BLaER1 treated with 17β-estradiol and CSF1 and Interleukin-3, amounts not matched to agents 10 nM and 100 nM (cell line): Measurements from ENCODE around the gene SLC6A19.

Source experiments
- H3K27ac ChIP-seq, 11 experiments: shearing (Covaris generic); formaldehyde crosslinking; 2 replicates each; pipeline ENCODE4 v1.8.1; 2022
- H3K27me3 ChIP-seq, 11 experiments: shearing (Covaris generic); formaldehyde crosslinking; 2 replicates each; pipeline ENCODE4 v1.8.1; 2022
- H3K36me3 ChIP-seq, 11 experiments: shearing (Covaris generic); formaldehyde crosslinking; 2 replicates each; pipeline ENCODE4 v1.8.1; 2022
- H3K4me1 ChIP-seq, 10 experiments: shearing (Covaris generic); formaldehyde crosslinking; 2 replicates each; pipeline ENCODE4 v1.8.1; 2022
- H3K4me2 ChIP-seq, 11 experiments: shearing (Covaris generic); formaldehyde crosslinking; 2 replicates each; pipeline ENCODE4 v1.8.1; 2022
- H3K4me3 ChIP-seq, 10 experiments: shearing (Covaris generic); formaldehyde crosslinking; 2 replicates each; pipeline ENCODE4 v1.8.1; 2022
- H3K9ac ChIP-seq, 11 experiments: shearing (Covaris generic); formaldehyde crosslinking; 2 replicates each; pipeline ENCODE4 v1.8.1; 2022
- H3K9me3 ChIP-seq, 11 experiments: shearing (Covaris generic); formaldehyde crosslinking; replicated peaks in 1 of 11; 2 replicates each; pipeline ENCODE4 v1.8.1; 2022
- H4K20me1 ChIP-seq, 11 experiments: shearing (Covaris generic); formaldehyde crosslinking; 2 replicates each; pipeline ENCODE4 v1.8.1; 2022
- Cebpa-rat ChIP-seq, 11 experiments: shearing (Covaris generic); IDR thresholded peaks; 2 replicates each; pipeline ENCODE4 v1.8.1; 2022

The SLC6A19 gene

DNA sequence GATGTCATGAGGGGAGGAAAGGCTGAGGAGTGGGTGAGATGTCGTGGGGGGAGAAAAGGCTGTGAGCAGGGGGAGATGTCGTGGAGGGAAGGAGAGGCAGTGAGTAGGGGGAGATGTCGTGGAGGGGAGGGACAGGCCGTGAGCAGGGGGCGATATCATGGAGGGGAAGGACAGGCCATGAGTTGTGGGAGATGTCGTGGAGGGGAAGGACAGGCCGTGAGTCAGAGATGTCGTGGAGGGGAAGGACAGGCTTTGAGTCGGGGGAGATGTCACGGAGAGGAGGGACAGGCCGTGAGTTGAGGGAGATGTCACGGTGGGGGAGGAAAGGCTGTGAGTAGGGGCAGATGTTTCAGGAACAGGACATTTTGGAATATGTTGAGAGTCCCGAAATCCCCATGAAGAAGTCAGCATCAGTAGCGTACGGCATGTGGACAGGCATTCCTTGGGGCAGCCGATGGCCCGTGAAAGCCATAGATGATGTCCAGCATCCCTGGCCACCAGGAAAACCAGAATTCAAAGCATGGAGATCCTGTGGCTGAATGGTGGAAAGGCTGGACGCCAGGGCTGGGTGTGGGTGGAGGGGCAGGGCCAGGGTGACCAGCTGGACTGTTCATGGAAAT is 8.3 kb upstream of the SLC6A19 start:
- H3K4me2 ChIP-seq: peak overlapping the region in 6 of 11 experiments; percentile 6 to 52 (median 33); a peak in 6 of 22 replicates
- TF ChIP-seq Cebpa-rat (IDR thresholded peaks at IDR 0.05): no peak
- H3K27ac ChIP-seq: no peak overlapping the region
- peaks cover 5 to 20% (median 12%) of the 10 kb centered on the region in 10 experiments; a peak in 14 of 20 replicates for H3K4me1 ChIP-seq
- H3K9me3 ChIP-seq: no peaks in the 10 kb centered on the region
- H3K27me3 ChIP-seq: peaks cover 10 to 41% (median 27%) of the 10 kb centered on the region in 11 experiments; a peak in 19 of 22 replicates
- H3K9ac ChIP-seq: no peak overlapping the region
- H3K4me3 ChIP-seq: no peak overlapping the region
- H3K36me3 ChIP-seq: no peaks in the 10 kb centered on the region
- H4K20me1 ChIP-seq: peaks cover 0 to 9% (median 0%) of the 10 kb centered on the region in 11 experiments; a peak in 2 of 22 replicates

DNA sequence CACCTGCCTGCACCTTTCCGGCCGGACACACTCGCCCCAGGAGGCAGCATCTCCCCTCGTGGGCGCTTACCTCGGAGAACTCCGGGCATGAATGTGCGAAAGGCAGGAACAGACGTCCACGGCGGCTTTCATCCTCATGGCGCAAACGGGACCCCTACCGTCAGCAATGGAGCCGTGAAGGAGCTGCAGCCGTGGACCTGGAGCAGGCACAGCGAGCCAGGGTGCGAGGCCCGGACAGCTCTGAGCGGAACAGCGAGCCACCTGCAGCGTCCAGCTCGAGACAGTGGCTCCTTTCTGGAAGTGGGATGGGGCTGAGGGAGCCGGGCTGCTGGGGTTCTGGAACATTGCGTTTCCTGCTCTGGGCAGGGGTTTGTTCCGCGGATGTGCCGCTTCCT is 7.8 kb upstream of the SLC6A19 start:
- no peak for TF ChIP-seq Cebpa-rat (IDR thresholded peaks at IDR 0.05)

DNA sequence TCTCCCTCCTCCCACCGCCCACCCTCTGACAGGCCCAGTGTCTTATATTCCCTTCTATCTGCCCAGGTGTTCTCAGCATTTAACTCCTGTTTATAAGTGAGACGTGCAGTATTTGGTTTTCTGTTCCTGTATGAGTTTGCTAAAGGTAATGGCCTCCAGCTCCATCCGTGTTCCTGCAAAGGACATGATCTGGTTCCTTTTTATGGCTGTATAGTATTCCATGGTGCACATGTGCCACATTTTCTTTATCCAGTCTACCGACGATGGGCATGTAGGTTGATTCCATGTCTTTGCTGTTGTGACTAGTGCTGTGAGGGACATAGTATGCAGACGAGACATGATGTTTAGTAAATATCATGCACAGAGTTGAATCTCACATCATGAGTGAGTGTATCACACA is 7.0 kb upstream of the SLC6A19 start:
- Histone ChIP-seq H3K36me3 (no peaks in the 10 kb centered on the region), H3K9ac (no peak overlapping the region), H3K9me3 (no peaks in the 10 kb centered on the region), H3K4me2 (no peak overlapping the region), H3K4me1 (peaks cover 5 to 20% (median 12%) of the 10 kb centered on the region in 10 experiments; a peak in 14 of 20 replicates), H3K27ac (no peak overlapping the region), H4K20me1 (peaks cover 0 to 9% (median 0%) of the 10 kb centered on the region in 11 experiments; a peak in 2 of 22 replicates), H3K27me3 (peaks cover 10 to 39% (median 27%) of the 10 kb centered on the region in 11 experiments; a peak in 19 of 22 replicates), H3K4me3 (no peak overlapping the region)
- no peak for TF ChIP-seq Cebpa-rat (IDR thresholded peaks at IDR 0.05)

More for the DNA sequence above, 7.8 kb upstream of the SLC6A19 start:
- no peaks in the 10 kb centered on the region for H3K9me3 ChIP-seq
- peak overlapping the region in 6 of 11 experiments; percentile 6 to 52 (median 33); a peak in 7 of 22 replicates for H3K4me2 ChIP-seq
- no peak overlapping the region for H3K9ac ChIP-seq
- no peaks in the 10 kb centered on the region for H3K36me3 ChIP-seq
- no peak overlapping the region for H3K27ac ChIP-seq
- peaks cover 10 to 41% (median 27%) of the 10 kb centered on the region in 11 experiments; a peak in 19 of 22 replicates for H3K27me3 ChIP-seq
- H3K4me3 ChIP-seq: no peak overlapping the region
- peaks cover 5 to 20% (median 12%) of the 10 kb centered on the region in 10 experiments; a peak in 14 of 20 replicates for H3K4me1 ChIP-seq
- peaks cover 0 to 9% (median 0%) of the 10 kb centered on the region in 11 experiments; a peak in 2 of 22 replicates for H4K20me1 ChIP-seq

DNA sequence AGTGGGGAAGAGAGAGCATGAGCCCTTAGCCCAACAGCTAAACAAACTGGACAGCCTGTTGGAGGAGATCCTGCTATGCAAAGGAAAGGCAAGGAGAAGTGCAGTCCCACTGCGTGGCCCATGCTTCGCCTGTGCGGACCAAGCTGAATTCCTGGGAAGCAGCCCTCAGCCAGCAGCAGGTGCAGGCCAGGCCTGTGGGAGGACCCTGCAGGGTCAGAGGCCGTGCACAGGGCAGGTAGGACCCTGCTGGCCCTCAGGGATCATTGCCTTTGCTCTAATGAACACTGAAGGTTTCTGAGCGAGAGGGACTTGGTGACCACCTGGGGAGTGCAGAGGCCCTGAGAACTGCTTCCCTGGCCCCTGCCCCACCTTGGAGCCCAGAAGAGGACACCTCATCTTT is 6.0 kb upstream of the SLC6A19 start:
- Histone ChIP-seq H4K20me1 (peaks cover 0 to 13% (median 0%) of the 10 kb centered on the region in 11 experiments; a peak in 4 of 22 replicates), H3K36me3 (no peaks in the 10 kb centered on the region), H3K4me1 (peaks cover 4 to 19% (median 8%) of the 10 kb centered on the region in 10 experiments; a peak in 14 of 20 replicates), H3K9me3 (no peaks in the 10 kb centered on the region), H3K9ac (no peak overlapping the region), H3K27me3 (peaks cover 10 to 37% (median 25%) of the 10 kb centered on the region in 11 experiments; a peak in 19 of 22 replicates), H3K4me3 (no peak overlapping the region), H3K4me2 (no peak overlapping the region), H3K27ac (no peak overlapping the region)
- TF ChIP-seq Cebpa-rat (IDR thresholded peaks at IDR 0.05): no peak

DNA sequence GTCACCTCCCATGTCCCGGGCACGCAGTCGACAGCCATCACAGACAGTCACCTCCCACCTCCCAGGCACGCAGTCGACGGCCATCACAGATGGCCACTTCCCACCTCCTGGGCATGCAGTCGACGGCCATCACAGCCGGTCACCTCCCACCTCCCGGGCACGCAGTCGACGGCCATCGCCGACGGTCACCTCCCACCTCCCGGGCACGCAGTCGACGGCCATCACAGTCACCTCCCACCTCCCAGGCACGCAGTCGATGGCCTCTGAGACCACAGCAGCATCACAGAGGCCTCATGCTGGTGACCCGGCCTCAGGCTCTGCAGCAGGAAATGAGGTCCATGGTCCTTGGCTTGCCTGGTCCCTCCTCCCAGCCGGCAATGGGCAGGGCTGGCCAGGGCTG is 5.5 kb upstream of the SLC6A19 start:
- H3K4me2 ChIP-seq: no peak overlapping the region
- no peaks in the 10 kb centered on the region for H3K9me3 ChIP-seq
- H3K27me3 ChIP-seq: peaks cover 14 to 42% (median 29%) of the 10 kb centered on the region in 11 experiments; a peak in 18 of 22 replicates
- H3K4me1 ChIP-seq: peaks cover 0 to 19% (median 10%) of the 10 kb centered on the region in 10 experiments; a peak in 13 of 20 replicates
- no peaks in the 10 kb centered on the region for H3K36me3 ChIP-seq
- TF ChIP-seq Cebpa-rat (IDR thresholded peaks at IDR 0.05): no peak
- H3K4me3 ChIP-seq: no peak overlapping the region
- no peak overlapping the region for H3K27ac ChIP-seq
- peaks cover 0 to 18% (median 0%) of the 10 kb centered on the region in 11 experiments; a peak in 4 of 22 replicates for H4K20me1 ChIP-seq
- no peak overlapping the region for H3K9ac ChIP-seq

DNA sequence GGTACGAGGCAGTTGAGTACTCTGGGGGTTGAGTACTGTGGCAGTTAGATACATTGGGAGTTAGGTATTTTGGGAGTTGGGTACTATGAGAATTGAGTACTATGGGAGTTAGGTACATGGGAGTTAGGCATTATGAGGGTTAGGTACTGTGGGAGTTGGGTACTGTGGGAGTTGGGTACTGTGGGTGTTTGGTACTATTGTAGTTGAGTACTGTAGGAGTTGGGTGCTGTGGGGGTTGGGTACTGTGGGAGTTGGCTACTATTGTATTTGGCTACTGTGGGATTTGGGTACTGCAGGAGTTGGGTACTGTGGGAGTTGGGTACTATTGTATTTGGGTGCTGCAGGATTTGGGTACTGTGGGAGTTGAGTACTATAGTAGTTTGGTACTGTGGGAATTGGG is 4.8 kb upstream of the SLC6A19 start:
- no peaks in the 10 kb centered on the region for H3K36me3 ChIP-seq
- H3K9ac ChIP-seq: no peak overlapping the region
- peaks cover 18 to 49% (median 32%) of the 10 kb centered on the region in 11 experiments; a peak in 18 of 22 replicates for H3K27me3 ChIP-seq
- H4K20me1 ChIP-seq: peaks cover 0 to 25% (median 0%) of the 10 kb centered on the region in 11 experiments; a peak in 4 of 22 replicates
- no peak overlapping the region for H3K4me2 ChIP-seq
- TF ChIP-seq Cebpa-rat (IDR thresholded peaks at IDR 0.05): no peak
- H3K4me3 ChIP-seq: no peak overlapping the region
- no peak overlapping the region for H3K27ac ChIP-seq
- H3K9me3 ChIP-seq: no peaks in the 10 kb centered on the region
- peaks cover 0 to 21% (median 13%) of the 10 kb centered on the region in 10 experiments; a peak in 9 of 20 replicates for H3K4me1 ChIP-seq

DNA sequence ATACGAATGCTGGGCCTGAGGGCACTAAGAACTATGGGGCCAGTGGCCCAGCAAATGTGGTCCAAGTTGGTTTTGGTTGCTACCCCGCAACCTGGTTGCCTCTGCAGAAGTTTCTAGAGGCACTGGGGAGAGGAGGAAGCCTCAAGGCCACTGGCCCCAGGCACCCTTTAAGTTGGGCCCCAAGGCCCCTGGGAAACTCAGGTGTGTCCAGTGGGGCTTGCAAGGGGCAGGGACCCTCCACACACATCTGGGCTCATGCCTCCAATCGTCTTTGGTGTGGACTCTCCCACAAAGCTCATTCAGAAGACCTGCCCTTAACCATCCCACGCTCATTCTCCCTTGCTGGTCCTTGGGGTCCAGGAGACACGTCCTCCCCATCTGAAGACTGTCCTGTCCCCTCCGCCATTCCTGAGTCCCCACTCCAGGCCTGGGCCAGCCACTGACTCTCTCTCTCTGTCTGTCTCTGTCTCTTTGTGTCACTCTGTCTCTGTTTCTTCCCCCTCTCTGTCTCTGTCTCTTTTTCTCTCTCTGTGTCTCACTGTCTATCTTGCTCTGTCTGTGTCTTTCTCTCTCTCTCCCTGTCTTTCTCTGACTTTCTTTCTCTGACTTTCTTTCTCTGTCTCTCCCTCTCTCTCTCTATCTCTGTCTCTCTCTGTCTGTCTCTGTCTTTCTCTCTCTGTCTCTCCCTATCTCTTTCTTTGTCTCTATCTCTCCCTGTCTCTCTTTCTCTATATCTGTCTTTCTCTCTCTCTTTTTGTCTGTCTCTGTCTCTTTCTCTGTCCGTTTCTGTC is 3.3 kb upstream of the SLC6A19 start:
- Histone ChIP-seq H3K27ac (no peak overlapping the region), H3K27me3 (peaks cover 15 to 44% (median 27%) of the 10 kb centered on the region in 11 experiments; a peak in 18 of 22 replicates), H3K4me3 (no peak overlapping the region), H3K9ac (no peak overlapping the region), H4K20me1 (peaks cover 0 to 40% (median 0%) of the 10 kb centered on the region in 11 experiments; a peak in 8 of 22 replicates), H3K9me3 (no peaks in the 10 kb centered on the region), H3K4me2 (no peak overlapping the region), H3K36me3 (no peaks in the 10 kb centered on the region), H3K4me1 (peaks cover 0 to 27% (median 16%) of the 10 kb centered on the region in 10 experiments; a peak in 9 of 20 replicates)
- no peak for TF ChIP-seq Cebpa-rat (IDR thresholded peaks at IDR 0.05)

DNA sequence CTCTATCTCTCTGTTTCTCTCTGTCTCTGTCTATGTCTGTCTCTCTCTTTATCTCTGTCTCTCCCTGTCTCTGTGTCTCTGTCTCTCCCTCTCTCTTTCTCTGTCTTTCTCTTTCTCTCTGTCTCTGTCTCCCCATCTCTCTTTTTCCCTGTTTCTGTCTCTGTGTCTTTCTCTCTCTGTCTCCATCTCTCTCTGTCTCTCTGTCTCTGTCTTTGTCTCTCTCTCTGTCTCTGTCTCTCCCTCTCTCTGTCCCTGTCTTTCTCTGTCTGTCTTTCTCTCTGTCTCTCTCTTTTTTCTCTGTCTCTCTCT is 2.1 kb upstream of the SLC6A19 start:
- Histone ChIP-seq H3K36me3 (no peaks in the 10 kb centered on the region), H4K20me1 (peaks cover 0 to 49% (median 0%) of the 10 kb centered on the region in 11 experiments; a peak in 8 of 22 replicates), H3K9me3 (no peaks in the 10 kb centered on the region), H3K27ac (no peak overlapping the region), H3K4me3 (no peak overlapping the region), H3K27me3 (peaks cover 8 to 32% (median 16%) of the 10 kb centered on the region in 11 experiments; a peak in 15 of 22 replicates), H3K4me2 (no peak overlapping the region), H3K4me1 (peaks cover 0 to 21% (median 10%) of the 10 kb centered on the region in 10 experiments; a peak in 8 of 20 replicates), H3K9ac (no peak overlapping the region)
- TF ChIP-seq Cebpa-rat (IDR thresholded peaks at IDR 0.05): no peak
